ENCODE results near the gene CYTH3.
"Not testable (repeated sequence)": the region's sequence is repeated elsewhere in the genome, so short reads cannot be mapped to it uniquely, and the experiment has no call there.

Gene CYTH3, protein sequence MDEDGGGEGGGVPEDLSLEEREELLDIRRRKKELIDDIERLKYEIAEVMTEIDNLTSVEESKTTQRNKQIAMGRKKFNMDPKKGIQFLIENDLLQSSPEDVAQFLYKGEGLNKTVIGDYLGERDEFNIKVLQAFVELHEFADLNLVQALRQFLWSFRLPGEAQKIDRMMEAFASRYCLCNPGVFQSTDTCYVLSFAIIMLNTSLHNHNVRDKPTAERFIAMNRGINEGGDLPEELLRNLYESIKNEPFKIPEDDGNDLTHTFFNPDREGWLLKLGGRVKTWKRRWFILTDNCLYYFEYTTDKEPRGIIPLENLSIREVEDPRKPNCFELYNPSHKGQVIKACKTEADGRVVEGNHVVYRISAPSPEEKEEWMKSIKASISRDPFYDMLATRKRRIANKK

DNA sequence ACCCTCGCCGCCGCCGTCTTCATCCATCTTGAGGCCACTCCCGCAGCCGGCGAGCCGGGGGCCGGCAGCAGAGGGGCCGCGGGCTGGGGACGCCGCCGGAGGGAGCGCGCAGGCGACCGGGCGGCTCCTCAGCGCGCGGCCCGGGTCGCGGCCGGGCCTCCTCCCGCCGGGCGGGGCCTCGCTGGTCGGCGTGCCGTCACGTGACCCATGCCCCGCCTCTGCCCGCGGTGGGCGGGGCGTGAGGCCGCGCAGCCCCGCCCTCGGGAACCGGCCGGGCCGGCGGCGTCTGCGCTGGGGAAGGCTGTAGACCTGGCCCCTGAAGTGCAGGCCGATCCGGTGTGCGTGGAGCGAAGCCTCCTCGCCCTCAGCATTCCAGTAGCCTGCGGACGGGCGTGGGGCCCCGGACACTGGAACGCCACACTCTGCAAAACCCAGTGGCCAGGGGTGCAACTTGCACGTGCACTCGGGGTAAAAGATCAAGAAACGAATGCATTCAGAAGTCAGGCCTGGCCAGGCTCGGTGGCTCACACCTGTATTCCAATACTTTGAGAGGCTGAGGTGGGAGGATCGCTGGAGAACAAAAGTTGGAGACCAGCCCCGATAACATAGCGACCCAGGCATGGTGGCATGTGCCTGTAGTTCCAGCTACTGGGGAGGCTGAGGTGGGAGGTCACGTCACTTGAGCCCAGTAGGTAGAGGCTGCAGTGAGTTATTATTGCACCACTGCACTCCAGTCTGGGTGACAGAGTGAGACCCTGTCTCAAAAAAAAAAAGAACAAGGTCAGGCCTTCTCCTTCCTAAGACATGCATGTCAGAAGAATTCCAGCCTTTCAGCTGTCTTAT, at the start of gene CYTH3:
Gene CYTH3, minus strand, starts transcription at position 144 of the 843 bp plus-strand sequence. Its CDS starts 117 bp downstream, at position 27.
- peak; percentile 77 for DNase-seq

DNA sequence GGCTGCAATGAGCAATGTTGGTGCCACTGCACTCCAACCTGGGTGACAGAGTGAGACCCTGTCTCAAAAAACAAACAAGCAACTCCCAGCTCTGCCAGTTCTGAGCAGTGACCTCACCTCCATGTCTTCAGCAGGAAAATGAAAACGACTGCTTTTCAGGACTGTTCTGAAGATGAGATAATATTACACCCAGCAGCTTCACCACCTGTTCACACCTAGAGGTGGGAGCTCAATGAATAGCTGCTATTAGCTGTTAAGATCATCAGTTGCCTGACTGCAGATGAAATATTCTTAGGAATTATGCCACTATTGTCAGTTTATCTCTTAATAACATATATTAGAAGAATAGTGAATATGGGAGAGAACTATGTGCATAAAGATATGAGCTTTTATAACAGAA, 48.4 kb upstream of the CYTH3 start:
- no peak for DNase-seq

DNA sequence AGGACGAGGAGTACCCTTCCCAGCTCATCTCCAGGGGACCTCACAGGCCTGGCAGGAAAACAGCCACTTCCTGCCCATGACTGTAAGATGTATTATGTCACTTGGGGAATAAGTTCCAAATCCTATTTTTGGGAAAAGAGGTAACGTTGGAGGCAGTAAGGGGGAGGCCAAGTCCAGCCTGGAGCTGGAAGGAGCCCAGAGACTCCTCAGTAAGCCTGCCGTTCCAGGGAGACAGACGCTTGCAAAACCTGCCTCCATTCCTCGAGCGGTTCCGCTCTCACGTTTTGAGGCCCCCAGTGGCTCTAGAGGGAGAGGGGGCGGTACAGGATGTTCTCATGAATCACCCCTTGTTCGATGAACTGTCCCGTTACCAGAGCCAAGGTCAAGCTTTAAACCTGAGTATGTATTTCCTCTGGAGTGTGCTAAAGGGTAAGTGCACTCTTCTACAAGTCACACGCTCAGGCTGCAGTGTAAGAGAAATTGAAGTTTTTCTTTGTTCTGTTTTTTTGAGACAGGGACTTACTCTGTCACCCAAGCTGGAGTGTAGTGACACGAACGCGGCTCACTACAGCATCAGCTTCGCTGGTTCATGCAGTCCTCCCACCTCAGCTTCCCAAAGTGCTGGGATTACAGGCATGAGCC, 45.5 kb upstream of the CYTH3 start:
- DNase-seq = no peak

DNA sequence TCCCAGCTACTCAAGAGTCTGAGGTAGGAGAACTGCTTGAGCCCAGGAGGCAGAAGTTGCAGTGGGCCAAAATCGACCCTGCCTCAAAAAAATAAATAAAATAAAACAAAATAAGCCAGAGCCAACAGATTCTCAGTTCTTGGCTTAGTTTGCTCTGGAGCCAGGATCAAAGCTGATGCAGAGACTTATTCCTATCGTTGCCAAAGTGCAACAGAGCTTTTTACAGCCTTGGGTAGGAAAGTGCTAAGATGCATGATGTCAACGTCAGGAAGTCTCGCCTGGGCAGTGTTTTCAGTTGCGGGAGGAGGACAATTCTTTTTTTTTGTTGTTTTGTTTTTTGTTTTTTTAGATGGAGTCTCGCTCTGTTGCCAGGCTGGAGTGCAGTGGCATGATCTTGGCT, 43.8 kb upstream of the CYTH3 start:
- DNase-seq = no peak

DNA sequence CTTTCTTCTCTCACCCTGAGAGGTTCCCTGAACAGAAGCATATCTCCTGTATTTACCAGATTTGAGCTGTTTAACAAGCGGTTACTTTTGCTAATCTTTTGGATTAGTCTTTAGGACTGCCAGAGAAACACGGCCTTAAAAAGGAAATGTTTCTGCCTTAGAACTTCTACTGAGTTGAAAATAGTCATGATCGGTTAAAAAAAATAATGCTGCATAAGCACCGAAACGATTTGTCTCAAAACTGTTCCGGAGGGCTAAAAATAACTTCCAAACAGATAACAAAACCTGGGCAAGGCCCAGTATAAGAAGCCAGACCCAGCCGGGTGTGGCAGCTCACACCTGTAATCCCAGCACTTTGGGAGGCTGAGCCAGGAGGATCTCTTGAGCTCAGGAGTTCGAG, 43.3 kb upstream of the CYTH3 start:
- no peak for DNase-seq

DNA sequence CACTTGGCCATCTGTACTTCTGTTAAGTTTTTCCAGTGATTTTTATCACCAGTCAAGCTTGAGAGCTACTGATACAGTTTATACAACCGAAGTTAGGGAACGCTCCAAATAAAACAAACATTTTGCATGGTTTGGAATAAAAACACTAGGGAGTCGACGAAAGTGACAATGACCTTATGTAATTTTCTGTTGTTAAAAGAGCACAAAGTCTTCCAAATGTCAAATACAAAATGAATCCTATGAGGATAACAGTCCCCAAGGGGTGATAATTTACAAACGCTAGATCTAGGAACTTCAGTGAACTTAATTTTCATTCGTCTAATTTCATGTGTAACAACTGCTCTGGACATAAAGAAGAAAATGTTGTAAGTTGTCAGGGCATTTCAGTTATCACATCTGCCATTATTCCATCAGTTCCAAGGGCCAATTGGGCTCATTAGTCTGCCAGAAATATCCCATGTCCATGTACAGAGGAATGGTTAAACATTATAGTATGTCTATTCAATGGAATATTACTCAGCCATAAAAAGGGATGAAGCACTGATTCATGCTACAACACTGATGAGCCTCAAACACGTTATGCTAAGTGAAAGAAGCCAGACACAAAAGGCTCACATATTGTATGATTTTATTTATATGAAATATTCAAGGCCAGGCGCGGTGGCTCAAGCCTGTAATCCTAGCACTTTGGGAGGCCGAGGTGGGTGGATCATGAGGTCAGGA, 38.0 kb upstream of the CYTH3 start:
- DNase-seq = no peak

DNA sequence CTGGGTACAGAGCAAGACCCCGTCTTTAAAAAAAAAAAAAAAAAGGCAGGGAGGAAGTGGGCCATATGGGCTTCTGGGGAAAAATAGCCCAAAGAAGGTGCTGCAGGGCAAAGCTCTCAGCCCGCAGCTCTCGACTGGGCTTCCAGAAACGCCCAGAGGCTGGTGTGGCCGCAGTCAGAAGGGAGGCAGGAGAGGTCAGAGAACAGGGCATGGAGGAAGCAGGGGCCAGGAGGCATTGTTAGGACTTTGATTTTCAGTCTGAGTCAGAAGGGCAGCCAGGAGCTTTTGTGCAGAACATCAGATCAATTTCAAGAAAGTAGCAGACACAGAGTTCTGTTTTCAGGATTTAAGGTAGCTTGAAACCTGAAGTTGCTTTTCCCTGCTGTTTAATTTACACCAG, 35.3 kb upstream of the CYTH3 start:
- no peak for DNase-seq

DNA sequence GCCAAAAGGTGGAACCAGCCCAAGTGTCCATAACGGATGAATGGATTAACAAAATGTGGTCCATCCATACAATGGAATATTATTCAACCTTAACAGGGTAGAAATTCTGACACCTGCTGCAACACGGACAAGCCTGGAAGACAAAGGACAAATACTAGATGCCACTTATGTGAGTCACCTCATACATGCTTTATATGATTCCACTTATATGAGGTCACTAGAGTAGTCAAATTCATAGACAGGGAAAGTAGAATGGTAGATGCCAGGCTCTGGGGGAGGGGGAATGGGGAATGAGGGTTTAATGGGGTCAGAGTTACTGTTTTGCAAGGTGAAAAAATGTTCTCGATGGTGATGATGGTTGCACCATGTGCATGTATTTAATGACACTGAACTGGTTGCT, 34.0 kb upstream of the CYTH3 start:
- no peak for DNase-seq

DNA sequence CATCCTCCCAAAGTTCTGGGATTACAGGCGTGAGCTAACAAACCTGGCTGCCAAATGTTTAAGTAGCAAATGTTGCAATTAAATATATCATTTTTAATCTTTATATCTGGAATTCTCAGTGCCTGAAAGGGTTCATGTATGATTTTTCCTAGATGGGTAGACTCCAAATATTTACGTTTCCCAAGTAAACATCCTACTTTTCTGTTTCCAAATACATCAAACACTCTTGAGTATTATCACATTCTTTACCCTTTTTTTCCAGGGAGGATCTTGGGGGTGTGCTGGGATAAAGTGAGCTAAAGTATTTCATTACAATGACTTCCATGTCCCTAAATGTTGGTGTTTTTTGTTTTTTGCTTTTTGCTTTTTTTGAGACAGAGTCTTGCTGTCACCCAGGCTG, 32.9 kb upstream of the CYTH3 start:
- DNase-seq = no peak

DNA sequence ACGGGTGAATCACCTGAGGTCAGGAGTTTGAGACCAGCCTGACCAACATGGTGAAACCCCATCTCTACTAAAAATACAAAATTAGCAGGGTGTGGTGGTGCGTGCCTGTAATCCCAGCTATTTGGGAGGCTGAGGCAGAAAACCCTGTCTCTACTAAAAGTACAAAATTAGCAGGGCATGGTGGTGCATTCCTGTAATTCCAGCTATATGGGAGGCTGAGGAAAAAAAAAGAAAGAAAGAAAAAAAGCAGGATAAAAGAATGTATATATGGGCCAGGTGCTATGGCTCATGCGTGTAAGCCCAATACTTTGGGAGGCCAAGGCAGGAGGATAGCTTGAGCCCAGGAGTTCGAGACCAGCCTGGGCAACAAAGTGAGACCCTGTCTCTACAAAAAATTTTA, 29.0 kb upstream of the CYTH3 start:
- DNase-seq = not testable (repeated sequence)

DNA sequence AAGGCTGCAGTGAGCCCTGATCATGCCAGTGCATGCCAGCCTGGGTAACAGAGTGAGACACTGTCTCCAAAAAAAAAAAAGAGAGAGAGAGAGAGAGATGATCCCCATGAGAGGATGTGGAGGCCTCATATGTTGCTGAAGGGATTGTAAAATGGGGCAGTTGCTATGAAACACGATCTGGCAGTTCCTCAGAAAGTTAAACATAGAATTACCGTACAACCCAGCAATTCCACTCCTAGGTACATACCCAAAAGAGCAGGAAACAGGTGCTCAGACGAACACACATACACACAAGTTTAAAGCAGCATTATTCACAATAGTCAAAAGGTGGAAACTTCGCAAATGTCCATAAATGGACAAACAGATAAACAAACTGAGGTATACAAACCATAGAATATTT, 27.4 kb upstream of the CYTH3 start:
- DNase-seq = no peak

DNA sequence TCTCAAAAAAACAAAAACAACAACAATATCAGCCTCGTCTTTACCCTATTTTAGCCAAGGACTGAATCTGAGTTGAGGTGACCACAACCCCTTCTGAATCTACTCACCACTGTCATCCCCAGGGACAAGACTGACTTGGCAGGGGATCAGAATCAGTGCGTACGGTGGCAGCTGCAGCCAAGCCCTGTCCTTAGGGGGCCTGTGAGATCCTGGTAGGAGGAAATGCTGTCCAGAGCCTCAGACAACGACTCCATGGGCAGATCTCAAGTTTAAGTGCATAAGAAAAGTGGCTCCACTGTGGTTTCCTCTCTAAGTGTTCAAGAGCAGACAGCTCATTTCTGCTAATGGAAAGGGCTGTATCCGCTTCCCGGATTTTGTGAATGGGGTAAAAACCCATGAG, 22.4 kb upstream of the CYTH3 start:
- DNase-seq = no peak

DNA sequence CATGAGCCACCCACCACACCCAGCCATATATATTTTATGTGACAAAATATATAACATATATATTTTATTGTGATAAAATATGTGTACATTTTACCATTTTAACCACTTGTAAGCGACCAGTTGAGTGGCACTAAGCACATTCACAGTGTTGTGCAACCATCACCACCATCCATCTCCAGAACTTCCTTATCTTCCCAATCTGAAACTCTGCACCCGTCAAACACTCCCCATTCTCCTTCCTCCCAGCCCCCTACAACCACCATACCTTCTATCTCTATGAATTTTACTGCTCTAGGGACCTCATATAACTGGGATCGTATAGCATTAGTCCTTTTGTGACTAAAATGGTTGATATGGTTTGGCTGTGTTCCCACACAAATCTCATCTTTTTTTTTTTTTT, 20.8 kb upstream of the CYTH3 start:
- no peak for DNase-seq

DNA sequence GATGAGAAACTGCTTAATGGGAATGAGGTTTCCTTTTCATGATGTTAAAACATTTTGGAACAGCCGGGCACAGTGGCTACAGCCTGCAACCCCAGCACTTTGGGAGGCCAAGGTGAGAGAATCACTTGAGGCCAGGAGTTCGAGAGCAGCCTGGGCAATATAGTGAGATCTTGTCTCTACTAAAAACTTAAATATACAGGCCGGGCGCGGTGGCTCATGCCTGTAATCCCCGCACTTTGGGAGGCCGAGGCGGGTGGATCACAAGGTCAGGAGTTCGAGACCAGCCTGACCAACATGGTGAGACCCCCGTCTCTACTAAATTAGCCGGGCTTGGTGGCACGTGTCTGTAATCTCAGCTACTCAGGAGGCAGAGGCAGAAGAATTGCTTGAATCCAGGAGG, 19.5 kb upstream of the CYTH3 start:
- not testable (repeated sequence) for DNase-seq

DNA sequence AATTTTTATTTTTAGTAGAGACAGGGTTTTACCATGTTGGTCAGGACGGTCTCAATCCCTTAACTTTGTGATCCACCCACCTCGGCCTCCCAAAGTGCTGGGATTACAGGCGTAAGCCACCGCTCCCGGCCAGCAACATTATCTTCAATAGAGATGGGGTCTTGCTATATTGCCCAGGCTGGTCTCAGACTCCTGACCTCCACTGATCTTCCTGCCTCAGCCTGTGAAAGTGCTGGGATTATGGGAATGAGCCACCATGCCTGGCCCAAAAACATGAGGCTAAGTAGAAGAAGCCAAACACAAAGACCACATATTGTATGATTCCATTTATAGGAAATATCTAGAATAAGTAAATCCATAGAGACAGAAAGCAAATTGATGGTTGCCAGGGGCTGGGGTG, 19.1 kb upstream of the CYTH3 start:
- no peak for DNase-seq

DNA sequence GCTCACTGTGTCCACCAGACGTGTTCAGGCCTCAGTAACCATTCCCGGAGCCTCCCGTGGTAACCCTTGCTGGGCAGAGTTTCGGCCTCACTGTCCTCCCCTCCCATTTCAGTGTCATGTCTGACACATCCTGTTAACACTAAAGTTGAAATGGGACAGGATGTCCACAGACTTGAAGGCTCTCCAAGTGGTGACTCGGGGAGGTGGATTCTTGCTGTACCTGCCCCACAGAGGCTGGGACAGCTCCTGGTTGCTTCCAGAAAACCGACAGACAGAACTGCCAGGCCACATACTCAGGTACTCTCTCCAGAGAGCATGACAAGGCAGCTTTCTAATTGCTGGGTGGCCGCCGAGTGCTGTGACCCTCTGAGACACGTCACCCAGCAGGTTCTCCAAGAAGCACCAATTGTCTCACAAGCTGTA, 17.9 kb upstream of the CYTH3 start:
- DNase-seq = no peak

DNA sequence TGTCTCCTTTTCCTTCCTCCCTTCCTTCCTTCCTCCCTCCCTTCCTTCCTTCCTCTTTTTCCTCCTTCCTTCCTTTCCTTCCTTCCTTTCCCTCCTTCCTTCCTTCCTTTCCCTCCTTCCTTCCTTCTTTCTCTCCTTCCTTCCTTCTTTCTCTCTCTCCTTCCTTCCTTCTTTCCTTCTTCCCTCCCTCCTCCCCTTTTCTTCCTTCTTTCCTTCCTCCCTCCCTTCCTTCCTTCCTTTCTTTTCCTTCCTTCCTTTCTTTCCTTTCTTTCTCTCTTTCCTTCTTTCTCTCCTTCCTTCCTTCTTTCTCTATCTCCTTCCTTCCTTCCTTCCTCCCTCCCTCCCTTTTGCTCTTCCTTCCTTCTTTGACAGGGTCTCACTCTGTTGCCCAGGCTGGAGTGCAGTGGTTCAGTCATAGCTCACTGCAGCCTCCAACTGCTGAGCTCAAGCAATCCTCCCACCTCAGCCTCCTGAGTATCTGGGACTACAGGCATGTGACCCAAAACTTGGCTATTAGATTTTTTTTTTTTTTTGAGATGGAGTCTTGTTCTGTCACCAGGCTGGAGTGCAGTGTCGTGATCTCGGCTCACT, 15.9 kb upstream of the CYTH3 start:
- DNase-seq = no peak

DNA sequence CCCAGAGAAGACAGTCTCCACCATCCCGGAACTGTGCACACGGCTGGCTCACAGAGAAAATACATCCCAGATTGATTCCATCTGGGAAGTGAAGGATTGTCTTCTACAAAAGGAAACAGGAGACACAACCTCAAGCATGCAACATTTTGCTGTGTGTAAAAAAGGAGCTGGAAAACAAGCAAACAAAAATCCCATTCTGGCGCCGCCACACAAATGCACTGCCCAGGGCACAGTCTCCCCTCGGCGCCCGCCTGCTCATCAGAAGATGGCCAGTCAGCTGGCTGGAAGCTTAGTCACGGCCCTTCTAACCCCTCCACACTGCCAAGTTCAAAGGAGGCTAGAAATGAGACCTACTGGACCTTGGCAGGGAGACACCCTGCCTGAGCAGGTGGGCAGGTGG, 14.1 kb upstream of the CYTH3 start:
- no peak for DNase-seq

DNA sequence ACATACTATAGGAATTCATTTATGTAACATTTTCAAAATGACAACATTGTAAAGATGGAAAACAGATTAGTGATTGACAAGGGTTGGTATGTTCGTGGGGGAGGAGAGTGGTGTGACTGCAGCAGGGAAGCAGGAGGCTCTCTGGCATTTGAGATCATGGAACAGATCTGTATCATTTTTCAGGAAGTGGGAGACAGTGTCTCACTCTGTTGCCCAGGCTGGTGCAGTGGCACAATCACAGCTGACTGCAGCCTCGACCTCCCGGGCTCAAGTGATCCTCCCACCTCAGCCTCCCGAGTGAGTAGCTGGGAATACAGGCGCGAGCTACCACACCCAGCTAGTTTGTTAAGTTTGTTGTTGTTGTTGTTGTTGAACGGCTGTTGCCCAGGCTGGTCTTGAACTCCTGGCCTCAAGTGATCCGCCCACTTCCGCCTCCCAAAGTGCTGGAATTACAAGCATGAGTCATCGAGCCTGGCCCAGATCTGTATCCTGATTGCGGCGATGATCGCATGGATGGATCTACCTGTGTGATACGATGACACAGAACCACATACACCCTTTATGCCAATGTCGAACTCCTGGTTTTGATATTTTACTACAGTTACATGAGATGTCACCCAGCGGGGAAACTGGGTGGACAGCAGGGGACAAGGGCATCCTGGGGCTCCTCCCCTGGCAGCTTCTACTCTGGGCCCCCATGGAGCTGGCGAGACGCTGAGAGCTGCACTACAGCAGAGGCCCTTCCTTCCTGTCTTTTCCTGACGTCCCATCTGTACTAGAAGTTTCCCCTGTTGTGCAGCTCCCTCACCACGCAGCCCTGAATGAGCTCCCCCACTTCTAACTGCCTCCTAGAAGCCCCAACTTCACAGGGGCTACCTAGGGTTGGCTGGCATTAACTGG, 12.3 kb upstream of the CYTH3 start:
- DNase-seq = no peak

DNA sequence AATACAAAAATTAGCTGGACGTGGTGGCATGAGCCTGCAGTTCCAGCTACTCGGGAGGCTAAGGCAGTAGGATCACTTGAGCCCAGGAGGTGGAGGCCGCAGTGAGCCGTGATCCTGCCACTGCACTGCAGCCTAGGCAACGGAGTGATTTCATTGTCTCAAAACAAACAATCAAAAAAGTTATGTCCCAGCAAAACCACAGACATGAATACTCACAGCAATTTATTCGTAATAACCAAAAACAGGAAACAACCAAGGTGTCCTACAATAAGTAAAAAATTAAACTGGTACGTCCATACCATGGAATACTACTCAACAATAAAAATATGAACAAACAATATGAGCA, 11.6 kb upstream of the CYTH3 start:
- no peak for DNase-seq

DNA sequence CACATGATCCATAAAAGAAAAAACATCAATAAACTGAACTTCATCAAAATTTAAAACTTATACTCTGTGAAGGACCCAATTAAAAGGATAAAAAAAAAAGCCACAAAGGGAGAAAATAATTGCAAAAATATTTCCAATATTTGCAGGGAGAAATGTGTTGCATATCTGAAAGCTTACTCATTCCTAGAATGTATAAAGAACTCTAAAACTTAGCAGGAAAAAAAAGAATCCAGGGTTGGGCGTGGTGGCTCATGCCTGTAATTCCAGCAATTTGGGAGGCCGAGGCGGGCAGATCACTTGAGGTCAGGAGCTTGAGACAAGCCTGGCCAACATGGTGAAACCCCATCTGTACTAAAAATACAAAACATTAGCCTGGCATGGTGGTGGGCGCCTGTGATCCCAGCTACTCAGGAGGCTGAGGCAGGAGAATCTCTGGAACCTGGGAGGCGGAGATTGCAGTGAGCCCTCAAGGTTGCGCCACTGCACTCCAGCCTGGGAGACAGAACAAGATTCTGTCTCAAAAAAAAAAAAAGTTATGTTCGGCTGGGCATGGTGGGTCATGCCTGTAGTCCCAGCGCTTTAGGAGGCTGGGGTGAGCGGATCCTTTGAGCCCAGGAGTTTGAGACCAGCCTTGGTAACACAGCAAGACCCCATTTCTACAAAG, 11.1 kb upstream of the CYTH3 start:
- not testable (repeated sequence) for DNase-seq
